NCI-H146 treated with DMSO at 0.1 percent for 48 hours (cell line): ENCODE measurements around the gene RGPD6.
"Not testable (repeated sequence)": the region's sequence is repeated elsewhere in the genome, so short reads cannot be mapped to it uniquely, and the experiment has no call there.

Source experiments
- DNase-seq: peaks from one replicate; lab custom pipeline; 2025; ENCODE audit not compliant: unreplicated experiment; lab: John Stamatoyannopoulos, UW

Gene RGPD6

DNA sequence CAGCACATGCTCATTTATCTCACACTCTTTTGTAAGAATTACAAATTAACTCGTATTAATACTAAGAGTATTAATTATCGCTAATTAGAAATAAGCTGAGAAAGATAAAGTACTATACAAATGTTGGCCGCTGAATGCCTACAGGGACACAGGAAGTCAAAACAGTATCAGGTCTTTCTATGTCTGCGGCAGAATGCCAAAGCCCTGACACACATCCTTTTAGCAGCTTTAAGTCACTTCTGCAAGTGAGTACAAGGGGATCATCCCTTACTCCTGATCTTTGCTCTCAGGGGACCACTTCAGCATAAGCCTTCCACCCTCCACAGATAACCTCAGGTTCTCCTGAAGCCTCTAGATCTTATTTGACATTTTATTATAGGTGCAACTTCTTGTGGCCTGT, 94.3 kb downstream of the RGPD6 start:
- not testable (repeated sequence) for DNase-seq

DNA sequence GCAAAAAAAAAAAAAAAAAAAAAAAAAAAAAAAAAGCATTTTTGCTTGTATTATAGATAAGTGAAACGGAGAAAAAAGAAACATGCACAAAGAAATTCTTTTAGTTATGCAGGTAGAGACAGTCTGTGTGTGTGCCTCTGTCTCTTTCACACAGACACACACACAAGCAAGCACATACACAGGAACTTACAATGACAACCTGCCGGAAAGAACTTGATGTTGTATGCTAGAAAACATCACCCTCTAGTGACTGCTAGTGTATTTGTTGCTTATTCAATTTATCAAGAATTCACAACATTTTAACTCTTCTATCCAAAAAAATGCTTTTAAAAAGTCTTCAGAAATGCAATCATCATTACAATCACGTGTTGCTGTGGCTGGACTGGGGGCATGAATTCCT, 95.8 kb downstream of the RGPD6 start:
- not testable (repeated sequence) for DNase-seq

DNA sequence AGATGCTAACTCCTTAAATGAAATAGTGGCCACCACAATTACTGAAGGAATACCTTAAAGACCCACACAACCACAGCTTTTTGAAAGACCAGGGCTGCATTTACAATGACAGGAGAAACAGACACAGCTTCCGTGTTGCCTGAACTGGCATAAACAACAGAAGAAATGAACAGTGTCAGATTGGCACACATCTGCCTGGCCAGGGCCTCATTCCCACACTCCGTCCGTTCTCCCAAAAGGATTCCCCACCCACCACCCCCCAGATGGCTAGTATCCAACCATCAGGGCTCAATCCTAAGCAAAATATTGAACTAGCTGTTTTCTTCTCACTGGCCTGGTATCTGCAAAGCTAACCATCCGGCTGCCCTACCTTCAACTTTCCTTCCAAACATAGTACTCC, 96.9 kb downstream of the RGPD6 start:
- DNase-seq, result not testable (repeated sequence)

DNA sequence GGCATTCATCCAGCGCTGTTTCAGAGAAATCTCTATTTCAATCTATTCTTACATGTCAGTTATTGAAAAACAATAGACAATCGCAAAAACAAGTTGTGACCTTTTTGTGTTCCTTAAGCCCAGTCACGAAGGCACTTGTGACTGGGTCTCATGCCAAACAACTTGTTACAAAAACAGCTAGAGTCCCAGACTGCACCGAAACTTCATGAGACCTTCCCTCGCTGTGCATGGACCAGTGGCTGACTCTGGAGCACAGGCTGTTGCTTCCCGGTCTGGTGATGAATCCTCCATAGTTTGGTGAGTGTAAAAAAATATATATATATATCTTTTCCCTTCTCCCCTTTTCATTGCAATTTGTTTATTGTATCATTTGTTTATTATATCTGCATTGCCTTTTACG, 99.7 kb downstream of the RGPD6 start:
- not testable (repeated sequence) for DNase-seq

DNA sequence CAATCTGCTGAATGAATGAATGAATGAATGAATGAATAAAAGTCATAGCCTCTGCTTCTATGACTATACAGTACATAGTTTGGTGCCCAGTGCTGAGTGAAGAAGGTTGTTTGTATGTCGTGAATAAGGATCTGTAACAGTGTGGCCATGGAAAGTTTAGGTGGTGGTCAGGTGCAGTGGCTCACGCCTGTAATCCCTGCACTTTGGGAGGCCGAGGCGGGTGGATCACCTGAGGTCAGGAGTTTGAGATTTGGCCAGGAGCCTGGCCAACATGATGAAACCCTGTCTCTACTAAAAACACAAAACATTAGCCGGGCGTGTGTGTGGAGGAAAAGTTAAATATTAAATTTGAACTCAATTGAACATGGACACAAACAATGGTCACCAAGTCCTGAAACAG, 100.1 kb downstream of the RGPD6 start:
- DNase-seq, result not testable (repeated sequence)

DNA sequence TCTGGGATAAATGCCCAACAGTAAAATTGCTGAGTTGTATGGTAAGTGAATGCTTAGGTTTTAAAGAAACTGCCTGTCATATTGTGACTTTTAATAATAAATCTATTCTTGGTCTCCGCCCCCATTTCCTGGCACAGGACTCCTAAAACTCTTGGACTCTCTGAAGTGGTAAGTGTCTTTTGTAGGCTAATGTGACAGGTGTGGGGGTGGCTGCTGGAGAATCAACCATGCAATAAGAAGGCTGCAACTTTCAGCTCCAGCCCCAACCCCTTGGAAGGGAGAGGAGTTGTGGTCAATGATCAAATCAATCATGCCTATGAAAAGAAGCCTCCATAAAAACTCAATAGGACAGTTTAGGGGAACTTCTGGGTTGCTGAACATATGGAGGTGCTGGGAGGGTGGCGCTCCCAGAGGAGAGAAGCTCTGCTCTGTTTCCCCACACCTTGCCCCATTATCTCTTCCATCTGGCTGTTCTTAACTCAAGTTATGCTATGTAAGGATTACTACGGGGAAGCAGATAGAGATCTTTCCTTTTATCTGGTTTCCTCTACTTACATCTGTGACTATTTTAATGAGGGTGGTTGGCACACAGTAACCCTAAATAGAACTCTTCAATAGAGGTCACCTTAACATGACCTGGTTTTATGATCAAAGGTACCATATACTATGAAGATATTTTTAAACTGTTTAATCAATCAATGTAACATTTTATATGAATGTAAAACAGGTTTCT, 101.2 kb downstream of the RGPD6 start:
- DNase-seq, result not testable (repeated sequence)

DNA sequence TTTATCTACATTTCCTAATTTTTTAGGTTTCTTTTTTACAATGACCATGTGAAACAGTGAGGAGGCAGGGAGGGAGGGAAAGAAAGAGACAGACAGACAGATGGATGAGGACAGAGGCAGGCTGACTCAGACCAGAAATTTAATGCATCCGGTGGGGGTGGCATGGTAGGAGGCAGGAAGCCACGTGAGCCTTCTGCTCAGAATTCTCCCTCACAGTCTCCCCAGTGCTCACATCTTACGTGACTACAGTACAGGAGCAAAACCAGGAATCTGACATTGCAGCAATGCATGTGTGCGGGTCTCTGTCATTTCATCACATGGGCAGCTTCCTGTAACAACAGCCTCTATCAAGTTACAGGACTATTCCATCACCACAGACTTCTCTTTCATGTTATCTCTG, 102.1 kb downstream of the RGPD6 start:
- not testable (repeated sequence) for DNase-seq

DNA sequence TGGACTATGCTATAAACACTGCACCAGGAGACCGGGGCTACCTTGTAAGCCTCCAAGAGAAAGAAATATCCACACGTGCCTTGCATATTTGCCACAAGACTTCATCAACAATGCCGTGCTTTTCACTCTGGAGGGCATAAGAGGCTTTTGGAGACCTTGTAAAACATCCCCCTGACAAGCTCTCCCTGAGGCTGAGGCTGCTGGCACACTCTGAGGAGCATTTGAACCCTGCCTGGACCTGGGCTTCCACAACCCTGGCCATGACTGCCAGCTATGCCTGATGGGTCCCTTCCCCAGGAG, 104.0 kb downstream of the RGPD6 start:
- DNase-seq, result not testable (repeated sequence)

DNA sequence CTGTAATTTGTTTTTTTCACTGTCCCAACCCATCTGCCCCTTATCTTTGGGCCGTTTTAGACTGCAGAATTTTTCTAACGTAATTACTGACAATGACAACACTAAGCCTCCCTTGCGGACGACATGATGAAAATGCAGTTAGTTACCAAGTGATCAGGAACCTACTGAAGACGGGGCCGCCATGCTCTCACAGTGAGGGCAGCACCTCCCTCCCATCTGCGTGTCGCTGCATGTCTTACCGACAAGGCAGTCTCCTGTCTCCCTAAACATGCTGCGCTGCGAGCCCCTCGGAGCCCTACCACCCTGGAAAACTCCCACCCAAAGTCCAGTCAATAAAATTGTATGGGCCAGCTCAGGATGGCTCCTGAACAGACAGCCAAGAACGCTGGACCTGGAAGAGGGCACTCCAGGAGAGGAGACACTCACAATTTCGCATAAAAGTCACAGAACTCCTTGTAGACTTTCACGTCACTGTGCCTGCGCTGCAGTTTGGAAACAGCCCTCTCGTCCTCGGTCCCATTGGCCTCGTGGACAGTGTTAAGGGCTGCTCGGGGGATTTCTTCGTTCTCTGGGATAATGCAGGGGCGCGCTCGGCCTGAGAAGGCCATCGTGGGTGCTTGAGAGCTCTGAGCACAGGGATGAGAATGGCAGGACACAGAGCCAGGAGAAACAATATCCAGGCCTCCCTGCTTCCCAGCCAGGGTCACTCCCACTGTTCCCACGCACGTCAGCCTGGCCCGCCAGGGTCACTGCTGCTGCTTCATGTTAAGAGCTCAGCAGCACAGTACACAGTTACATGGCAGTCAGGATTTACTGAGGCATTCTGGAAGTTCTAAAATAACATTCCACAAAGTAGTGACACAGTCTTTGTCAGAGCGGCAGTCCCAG, 104.6 kb downstream of the RGPD6 start, which contains the start of gene LIMS4:
LIMS4 (minus strand) TSS at position 646 of the 888 bp plus-strand sequence; CDS start at position 608, 38 bp downstream.
- DNase-seq, result not testable (repeated sequence)

DNA sequence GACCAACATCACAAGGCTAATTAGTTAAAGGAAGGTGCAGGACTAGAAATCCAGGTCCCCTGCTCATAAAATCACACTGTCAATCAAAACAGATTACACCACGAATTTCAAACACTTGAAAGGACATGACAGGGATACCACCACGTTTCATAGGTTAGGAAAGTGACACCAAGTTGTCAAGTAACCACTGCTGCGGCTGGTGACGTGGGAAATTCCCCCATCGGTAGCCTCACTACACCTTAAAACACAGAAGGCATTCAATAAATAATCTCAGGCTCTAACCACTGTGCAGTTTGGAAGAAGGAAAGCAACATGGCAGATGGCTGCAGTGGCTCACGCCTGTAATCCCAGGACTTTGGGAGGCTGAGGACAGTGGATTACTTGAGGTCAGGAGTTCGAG, 108.1 kb downstream of the RGPD6 start:
- not testable (repeated sequence) for DNase-seq

DNA sequence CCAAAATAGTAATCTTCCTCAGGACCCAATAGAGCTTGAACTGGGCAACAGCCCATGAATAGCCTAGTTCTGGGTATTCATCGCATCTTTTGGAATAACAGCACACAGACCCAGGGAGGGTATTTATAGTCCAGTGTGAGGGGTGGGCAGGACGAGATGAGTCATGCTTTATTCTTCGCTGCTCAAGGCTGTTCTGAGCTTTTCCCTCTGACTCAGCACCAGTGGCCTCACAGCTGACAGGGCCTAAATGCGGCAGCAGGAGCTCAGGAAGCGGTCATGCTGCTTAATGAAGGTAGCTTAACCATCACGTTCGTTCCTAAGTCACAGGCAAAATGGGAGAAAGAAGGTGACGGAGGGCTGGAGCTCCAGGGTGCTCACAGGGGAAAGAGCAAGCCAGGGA, 111.7 kb downstream of the RGPD6 start:
- DNase-seq, result not testable (repeated sequence)
